ENCODE measurements around the gene FBXO44.

The FBXO44 gene

DNA sequence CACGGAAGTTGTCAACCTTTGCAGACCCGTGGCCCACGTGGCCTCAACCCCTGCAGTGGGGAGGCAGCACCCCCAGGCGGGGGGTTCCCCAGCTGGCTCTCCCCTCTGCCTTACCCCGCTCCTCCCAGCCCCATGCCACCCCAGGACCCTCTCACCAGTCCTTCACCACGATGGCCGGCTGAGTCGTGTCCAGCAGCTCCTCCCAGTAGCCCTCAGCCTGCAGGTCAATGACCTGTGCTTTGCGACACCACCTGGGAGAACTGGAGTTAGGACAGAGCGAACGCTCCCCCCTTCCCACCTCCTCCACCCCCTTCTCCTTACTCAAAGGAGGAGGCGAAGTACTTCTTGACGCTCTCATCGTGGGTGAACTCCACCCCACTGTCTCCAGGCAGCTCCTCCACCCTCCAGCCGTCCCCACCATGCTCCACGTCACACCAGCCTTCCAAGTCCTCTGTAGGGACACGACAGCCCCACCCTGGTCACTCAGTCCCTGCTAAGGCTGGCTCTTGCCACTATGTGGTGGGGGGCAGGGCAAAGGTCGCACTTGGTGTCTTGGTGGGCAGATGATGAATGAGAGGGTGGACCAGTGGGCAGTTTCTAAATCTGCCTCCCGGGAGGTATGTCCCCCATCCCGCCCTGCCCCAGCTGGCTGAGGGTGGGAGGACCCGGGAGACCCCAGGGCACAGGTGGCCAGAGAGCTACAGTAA is 4.9 kb upstream of the FBXO44 start:
- H3K36me3 ChIP-seq (ENCODE audit: control insufficient read depth, insufficient read depth, low read length): no peaks in the 10 kb centered on the region
- H3K9me3 ChIP-seq (ENCODE audit: control insufficient read depth, insufficient read depth, low read depth, low read length): no peaks in the 10 kb centered on the region
- H3K27me3 ChIP-seq (ENCODE audit: control insufficient read depth, insufficient read depth, low read length): peaks cover 56% of the 10 kb centered on the region
- H3K27ac ChIP-seq (ENCODE audit: low read depth, low read length): no peak overlapping the region
- H3K4me1 ChIP-seq (ENCODE audit: control insufficient read depth, insufficient read depth, low read length): peaks cover 39% of the 10 kb centered on the region
- H3K9ac ChIP-seq (ENCODE audit: low read length): no peak overlapping the region
- peak overlapping the region; percentile 9 for H3K4me3 ChIP-seq (ENCODE audit: low read depth, low read length)

DNA sequence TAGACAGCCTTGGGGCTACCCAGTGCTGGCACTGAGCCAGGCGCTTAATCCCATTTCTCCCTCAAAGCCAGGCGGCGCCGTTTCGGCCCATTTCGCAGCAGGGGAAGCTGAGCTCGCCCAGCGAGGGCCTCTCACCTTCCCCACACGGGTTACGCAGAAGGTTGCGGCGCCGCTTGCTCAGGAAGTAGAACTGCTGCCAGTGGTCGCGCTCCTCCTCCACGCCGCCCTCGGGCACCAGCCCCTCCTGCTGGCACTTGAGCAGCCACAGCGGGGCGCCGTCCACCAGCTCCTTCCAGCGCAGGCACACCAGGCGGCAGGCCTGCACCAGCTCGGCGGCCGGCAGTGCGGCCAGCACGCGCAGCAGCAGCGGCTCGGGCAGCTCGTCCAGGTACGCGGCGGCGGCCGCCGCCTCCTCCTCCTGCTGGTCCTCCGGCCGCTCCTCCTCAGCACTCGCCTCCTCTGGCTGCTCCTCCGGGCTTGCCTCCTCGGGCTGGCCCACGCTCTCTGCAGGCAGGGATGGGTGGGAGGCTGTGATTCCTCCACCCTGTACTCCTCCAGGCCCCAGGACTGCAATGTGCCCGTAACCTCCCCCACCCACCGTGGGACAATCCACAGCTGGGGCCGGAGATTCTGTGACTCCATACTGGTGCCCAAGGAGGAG is 4.2 kb upstream of the FBXO44 start:
- H3K27ac ChIP-seq (ENCODE audit: low read depth, low read length): no peak overlapping the region
- no peaks in the 10 kb centered on the region for H3K9me3 ChIP-seq (ENCODE audit: control insufficient read depth, insufficient read depth, low read depth, low read length)
- H3K4me3 ChIP-seq (ENCODE audit: low read depth, low read length): peak overlapping the region; percentile 9
- H3K4me1 ChIP-seq (ENCODE audit: control insufficient read depth, insufficient read depth, low read length): peaks cover 43% of the 10 kb centered on the region
- H3K36me3 ChIP-seq (ENCODE audit: control insufficient read depth, insufficient read depth, low read length): no peaks in the 10 kb centered on the region
- no peak overlapping the region for H3K9ac ChIP-seq (ENCODE audit: low read length)
- H3K27me3 ChIP-seq (ENCODE audit: control insufficient read depth, insufficient read depth, low read length): peaks cover 59% of the 10 kb centered on the region

DNA sequence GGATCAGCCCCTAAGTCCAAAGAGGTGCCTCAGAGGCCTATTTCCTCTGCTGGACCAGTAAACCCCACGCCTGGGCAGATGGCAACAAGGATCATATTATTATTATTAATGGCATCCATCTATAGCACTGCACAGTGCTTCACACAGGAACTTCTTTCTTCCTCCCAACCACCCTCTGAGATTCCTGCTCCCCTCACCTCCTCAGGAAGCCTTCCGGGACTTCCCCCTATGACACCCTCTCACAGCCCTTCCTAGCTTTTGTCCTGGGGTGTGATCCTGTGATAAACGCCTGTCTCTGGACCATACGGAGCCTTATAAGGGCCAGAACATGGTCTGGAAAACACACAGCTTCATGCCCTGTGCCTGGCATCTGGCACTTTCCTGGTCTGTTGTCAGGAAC is 3.7 kb upstream of the FBXO44 start:
- Histone ChIP-seq H3K4me3 (ENCODE audit: low read depth, low read length) (no peak overlapping the region), H3K36me3 (ENCODE audit: control insufficient read depth, insufficient read depth, low read length) (peaks cover 2% of the 10 kb centered on the region; the same call in 1 of the 2 replicates), H3K27ac (ENCODE audit: low read depth, low read length) (no peak overlapping the region), H3K4me1 (ENCODE audit: control insufficient read depth, insufficient read depth, low read length) (peaks cover 48% of the 10 kb centered on the region), H3K9me3 (ENCODE audit: control insufficient read depth, insufficient read depth, low read depth, low read length) (no peaks in the 10 kb centered on the region), H3K9ac (ENCODE audit: low read length) (no peak overlapping the region), H3K27me3 (ENCODE audit: control insufficient read depth, insufficient read depth, low read length) (peaks cover 61% of the 10 kb centered on the region)

DNA sequence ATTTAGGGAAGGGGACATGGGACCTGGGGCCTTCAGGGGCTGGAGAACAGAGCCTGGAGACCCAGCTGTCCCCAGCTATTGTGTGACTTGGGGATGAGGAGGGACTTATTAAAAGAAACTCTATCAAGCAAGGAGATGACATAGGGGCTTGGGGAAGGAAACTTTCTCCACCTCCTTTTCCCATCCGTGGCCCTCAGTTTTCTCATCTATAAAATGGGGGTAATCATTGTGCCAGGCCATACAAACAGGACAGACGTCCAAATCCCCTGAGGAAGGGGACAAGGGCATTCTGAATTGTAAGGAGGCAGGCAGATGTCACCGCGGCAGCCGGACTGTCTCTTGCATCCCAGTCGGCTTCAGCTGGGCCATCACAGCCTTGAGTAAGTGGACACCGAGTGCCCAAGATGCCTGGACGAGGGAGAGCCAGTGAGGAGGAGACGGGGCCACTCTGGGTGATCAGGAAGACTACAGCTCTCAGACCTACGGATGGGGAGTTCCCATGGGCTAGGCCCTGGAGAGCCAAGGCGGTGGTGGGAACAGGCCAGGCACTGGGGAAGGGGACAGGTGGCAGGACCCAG is 2.4 kb upstream of the FBXO44 start:
- Histone ChIP-seq H3K27me3 (ENCODE audit: control insufficient read depth, insufficient read depth, low read length) (peaks cover 61% of the 10 kb centered on the region), H3K36me3 (ENCODE audit: control insufficient read depth, insufficient read depth, low read length) (peaks cover 9% of the 10 kb centered on the region), H3K9me3 (ENCODE audit: control insufficient read depth, insufficient read depth, low read depth, low read length) (no peaks in the 10 kb centered on the region), H3K4me1 (ENCODE audit: control insufficient read depth, insufficient read depth, low read length) (peaks cover 48% of the 10 kb centered on the region), H3K4me3 (ENCODE audit: low read depth, low read length) (no peak overlapping the region; the same call in 1 of the 2 replicates), H3K9ac (ENCODE audit: low read length) (peak overlapping the region; percentile 32), H3K27ac (ENCODE audit: low read depth, low read length) (no peak overlapping the region)

DNA sequence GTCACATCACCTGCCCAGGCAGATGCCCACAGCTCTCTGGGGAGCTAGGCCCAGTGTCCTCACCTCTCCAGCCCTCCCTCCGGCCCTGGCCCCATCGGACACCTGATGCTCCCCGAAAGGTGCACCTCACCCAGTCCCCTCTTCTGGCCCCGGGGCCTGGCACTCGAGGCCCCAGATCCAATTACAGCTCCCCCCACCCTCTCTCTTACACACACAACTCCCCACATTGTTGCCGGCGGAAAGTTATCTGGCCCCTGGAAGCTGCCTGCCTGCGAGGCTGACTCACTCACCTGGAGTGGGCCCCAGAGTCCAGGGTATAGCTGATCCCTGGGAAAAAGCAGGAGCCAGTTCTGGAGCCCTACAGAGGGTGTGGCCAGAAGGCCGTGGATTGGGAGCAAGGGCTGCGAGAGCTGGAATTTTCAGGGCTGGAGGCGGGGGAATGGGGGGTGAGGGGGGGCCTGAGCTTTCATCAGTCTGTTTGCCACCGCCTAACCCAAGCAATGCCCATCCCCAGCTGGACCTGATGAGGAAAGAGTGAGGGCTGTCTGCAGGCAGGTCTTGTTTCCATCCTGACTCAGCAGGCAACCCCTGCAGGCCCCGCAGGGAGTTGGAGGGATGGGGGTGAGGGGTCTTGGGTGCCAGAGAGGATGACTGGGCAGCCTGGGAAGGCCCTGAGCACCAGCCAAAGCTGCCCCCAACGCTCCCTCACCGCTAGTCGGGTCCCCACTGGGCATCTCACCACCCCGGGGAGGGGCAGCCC is 1.4 kb upstream of the FBXO44 start:
- Histone ChIP-seq H3K4me3 (ENCODE audit: low read depth, low read length) (peak overlapping the region; percentile 83), H3K27ac (ENCODE audit: low read depth, low read length) (no peak overlapping the region), H3K36me3 (ENCODE audit: control insufficient read depth, insufficient read depth, low read length) (peaks cover 15% of the 10 kb centered on the region), H3K27me3 (ENCODE audit: control insufficient read depth, insufficient read depth, low read length) (peaks cover 58% of the 10 kb centered on the region), H3K4me1 (ENCODE audit: control insufficient read depth, insufficient read depth, low read length) (peaks cover 46% of the 10 kb centered on the region), H3K9ac (ENCODE audit: low read length) (peak overlapping the region; percentile 58), H3K9me3 (ENCODE audit: control insufficient read depth, insufficient read depth, low read depth, low read length) (no peaks in the 10 kb centered on the region)

DNA sequence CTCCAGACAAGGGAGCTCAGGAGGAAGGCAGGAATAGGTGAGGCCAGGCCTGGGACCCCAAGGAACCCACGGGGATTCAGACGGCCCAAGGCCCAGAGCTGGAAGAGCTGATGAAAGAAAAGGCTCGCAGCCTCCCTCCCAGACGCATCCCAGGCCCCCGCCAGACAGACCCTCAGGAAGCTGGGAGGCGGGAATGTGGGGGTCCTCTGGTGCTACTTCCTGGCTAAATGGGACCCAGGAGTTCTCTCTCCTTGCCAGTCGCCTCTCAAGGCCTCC is 878 bp upstream of the FBXO44 start:
- Histone ChIP-seq H3K27me3 (ENCODE audit: control insufficient read depth, insufficient read depth, low read length) (peaks cover 53% of the 10 kb centered on the region), H3K4me3 (ENCODE audit: low read depth, low read length) (peak overlapping the region; percentile 83), H3K36me3 (ENCODE audit: control insufficient read depth, insufficient read depth, low read length) (peaks cover 19% of the 10 kb centered on the region), H3K27ac (ENCODE audit: low read depth, low read length) (no peak overlapping the region), H3K9ac (ENCODE audit: low read length) (peak overlapping the region; percentile 58), H3K4me1 (ENCODE audit: control insufficient read depth, insufficient read depth, low read length) (peaks cover 42% of the 10 kb centered on the region), H3K9me3 (ENCODE audit: control insufficient read depth, insufficient read depth, low read depth, low read length) (no peaks in the 10 kb centered on the region)

DNA sequence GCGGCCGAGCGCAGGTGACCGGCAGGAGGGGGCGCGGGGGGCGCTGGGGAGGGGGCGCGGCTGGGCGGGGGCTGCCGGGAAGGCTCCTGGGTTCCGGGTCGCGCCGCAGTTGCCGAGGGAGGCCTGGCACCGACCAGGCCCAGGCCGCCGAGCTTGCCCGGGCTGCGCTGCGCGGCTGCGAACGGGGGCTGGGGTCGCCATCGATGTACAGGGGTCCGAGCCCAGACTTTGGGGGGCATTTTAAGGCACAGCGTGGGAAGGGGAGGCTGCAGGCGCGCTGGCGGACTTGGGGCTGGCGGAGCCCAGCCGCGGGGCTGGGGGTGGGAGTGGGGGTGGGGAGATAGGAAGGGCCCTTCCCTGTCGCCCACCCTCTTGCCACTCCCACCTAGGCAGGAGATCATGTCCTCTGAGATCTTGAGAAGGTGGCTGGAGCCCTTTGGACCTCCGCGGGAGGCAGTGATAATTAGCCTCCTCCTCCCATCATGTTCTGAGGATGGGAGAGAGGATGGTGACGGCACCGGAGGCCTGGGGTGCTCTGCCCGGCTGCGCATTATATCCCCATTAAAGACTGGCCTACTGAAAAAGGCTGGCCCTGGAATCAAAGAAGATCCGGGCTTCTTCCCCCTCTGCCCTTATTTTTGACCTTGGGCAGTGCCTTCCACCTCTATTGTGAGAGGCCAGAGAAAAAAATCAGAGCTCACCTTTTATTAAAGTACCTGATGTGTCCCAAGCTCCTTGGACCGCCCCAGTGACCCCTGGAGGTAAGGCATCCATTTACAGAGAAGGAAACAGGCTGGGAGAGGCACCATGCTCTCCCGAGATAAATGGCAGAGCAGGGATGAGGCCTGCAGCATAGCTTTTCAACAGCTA is 497 bp downstream of the FBXO44 start:
- Histone ChIP-seq H3K9me3 (ENCODE audit: control insufficient read depth, insufficient read depth, low read depth, low read length) (no peaks in the 10 kb centered on the region), H3K27me3 (ENCODE audit: control insufficient read depth, insufficient read depth, low read length) (peaks cover 42% of the 10 kb centered on the region), H3K27ac (ENCODE audit: low read depth, low read length) (no peak overlapping the region), H3K4me3 (ENCODE audit: low read depth, low read length) (peak overlapping the region; percentile 59), H3K4me1 (ENCODE audit: control insufficient read depth, insufficient read depth, low read length) (peaks cover 32% of the 10 kb centered on the region), H3K36me3 (ENCODE audit: control insufficient read depth, insufficient read depth, low read length) (peaks cover 25% of the 10 kb centered on the region), H3K9ac (ENCODE audit: low read length) (no peak overlapping the region)

DNA sequence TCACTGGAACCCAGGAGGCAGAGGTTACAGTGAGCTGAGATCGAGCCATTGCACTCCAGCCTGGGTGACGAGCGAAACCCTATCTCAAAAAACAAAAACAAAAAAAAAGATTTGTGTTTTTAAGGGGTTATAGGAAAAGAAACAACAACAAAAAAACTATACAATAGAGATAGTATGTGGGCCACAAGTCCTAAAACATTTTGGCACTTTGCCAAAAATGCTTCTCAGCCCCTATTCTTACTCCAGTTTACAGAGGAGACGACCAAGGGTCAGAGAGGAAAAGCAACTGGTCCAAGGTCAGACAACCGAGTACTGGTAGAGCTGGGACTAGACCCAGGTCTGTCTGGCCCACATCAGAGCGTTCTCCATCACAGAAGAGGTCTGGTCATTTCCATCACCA is 3.0 kb downstream of the FBXO44 start:
- H3K27me3 ChIP-seq (ENCODE audit: control insufficient read depth, insufficient read depth, low read length): peaks cover 17% of the 10 kb centered on the region
- peaks cover 41% of the 10 kb centered on the region for H3K36me3 ChIP-seq (ENCODE audit: control insufficient read depth, insufficient read depth, low read length)
- no peak overlapping the region for H3K27ac ChIP-seq (ENCODE audit: low read depth, low read length)
- no peak overlapping the region for H3K9ac ChIP-seq (ENCODE audit: low read length)
- H3K4me3 ChIP-seq (ENCODE audit: low read depth, low read length): no peak overlapping the region
- no peaks in the 10 kb centered on the region for H3K9me3 ChIP-seq (ENCODE audit: control insufficient read depth, insufficient read depth, low read depth, low read length)
- peaks cover 21% of the 10 kb centered on the region for H3K4me1 ChIP-seq (ENCODE audit: control insufficient read depth, insufficient read depth, low read length)

DNA sequence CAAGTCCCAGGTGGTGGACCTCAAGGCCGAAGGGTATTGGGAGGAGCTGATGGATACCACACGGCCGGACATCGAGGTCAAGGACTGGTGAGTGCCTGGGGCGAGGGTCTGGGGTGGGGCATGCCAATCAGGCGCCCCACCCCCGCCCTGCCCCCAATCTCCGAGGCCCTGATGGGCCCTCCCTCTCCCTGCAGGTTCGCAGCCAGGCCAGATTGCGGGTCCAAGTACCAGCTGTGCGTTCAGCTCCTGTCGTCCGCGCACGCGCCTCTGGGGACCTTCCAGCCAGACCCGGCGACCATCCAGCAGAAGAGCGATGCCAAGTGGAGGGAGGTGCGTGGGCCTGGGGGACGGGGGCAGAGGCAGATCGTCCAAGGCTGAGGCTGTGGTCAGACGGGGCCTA is 3.9 kb downstream of the FBXO44 start:
- peaks cover 13% of the 10 kb centered on the region for H3K4me1 ChIP-seq (ENCODE audit: control insufficient read depth, insufficient read depth, low read length)
- H3K27ac ChIP-seq (ENCODE audit: low read depth, low read length): no peak overlapping the region
- peaks cover 41% of the 10 kb centered on the region for H3K36me3 ChIP-seq (ENCODE audit: control insufficient read depth, insufficient read depth, low read length)
- H3K9ac ChIP-seq (ENCODE audit: low read length): no peak overlapping the region
- H3K4me3 ChIP-seq (ENCODE audit: low read depth, low read length): no peak overlapping the region
- no peaks in the 10 kb centered on the region for H3K9me3 ChIP-seq (ENCODE audit: control insufficient read depth, insufficient read depth, low read depth, low read length)
- H3K27me3 ChIP-seq (ENCODE audit: control insufficient read depth, insufficient read depth, low read length): peaks cover 14% of the 10 kb centered on the region

DNA sequence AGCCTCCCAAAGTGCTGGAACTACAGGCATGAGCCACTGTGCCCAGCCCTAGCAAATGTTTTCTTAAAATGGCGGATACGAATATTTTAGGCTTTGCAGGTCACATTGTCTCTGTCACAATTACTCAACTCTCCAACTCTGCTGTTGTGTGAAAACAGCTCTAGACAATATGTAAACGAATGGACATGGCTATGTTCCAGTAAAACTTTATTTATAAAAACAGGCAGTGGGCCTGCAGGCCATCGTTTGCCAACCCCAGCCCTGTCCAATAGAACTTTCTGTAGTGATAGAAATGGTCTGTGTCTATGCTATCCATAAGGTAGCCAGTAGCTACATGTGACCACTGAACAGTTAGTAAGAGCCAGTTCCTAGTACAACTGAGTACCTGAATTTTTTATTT is 5.1 kb downstream of the FBXO44 start:
- no peak overlapping the region for H3K27ac ChIP-seq (ENCODE audit: low read depth, low read length)
- H3K4me1 ChIP-seq (ENCODE audit: control insufficient read depth, insufficient read depth, low read length): peaks cover 9% of the 10 kb centered on the region; the same call in 1 of the 2 replicates
- no peak overlapping the region for H3K9ac ChIP-seq (ENCODE audit: low read length)
- H3K4me3 ChIP-seq (ENCODE audit: low read depth, low read length): no peak overlapping the region
- no peaks in the 10 kb centered on the region for H3K9me3 ChIP-seq (ENCODE audit: control insufficient read depth, insufficient read depth, low read depth, low read length)
- H3K36me3 ChIP-seq (ENCODE audit: control insufficient read depth, insufficient read depth, low read length): peaks cover 41% of the 10 kb centered on the region
- peaks cover 11% of the 10 kb centered on the region; the same call in 1 of the 2 replicates for H3K27me3 ChIP-seq (ENCODE audit: control insufficient read depth, insufficient read depth, low read length)
